HG03097 (cell line): ENCODE data around the gene HSP90AB1.
A peak's percentile ranks its signal among the peaks of the same experiment; 100 is the strongest.

Experiments
- ATAC-seq: cut with Tn5 transposase; IDR thresholded peaks from one replicate; pipeline ENCODE4 v1.9.1; 2021; ENCODE audit not compliant: unreplicated experiment, low FRiP score

The HSP90AB1 gene

DNA sequence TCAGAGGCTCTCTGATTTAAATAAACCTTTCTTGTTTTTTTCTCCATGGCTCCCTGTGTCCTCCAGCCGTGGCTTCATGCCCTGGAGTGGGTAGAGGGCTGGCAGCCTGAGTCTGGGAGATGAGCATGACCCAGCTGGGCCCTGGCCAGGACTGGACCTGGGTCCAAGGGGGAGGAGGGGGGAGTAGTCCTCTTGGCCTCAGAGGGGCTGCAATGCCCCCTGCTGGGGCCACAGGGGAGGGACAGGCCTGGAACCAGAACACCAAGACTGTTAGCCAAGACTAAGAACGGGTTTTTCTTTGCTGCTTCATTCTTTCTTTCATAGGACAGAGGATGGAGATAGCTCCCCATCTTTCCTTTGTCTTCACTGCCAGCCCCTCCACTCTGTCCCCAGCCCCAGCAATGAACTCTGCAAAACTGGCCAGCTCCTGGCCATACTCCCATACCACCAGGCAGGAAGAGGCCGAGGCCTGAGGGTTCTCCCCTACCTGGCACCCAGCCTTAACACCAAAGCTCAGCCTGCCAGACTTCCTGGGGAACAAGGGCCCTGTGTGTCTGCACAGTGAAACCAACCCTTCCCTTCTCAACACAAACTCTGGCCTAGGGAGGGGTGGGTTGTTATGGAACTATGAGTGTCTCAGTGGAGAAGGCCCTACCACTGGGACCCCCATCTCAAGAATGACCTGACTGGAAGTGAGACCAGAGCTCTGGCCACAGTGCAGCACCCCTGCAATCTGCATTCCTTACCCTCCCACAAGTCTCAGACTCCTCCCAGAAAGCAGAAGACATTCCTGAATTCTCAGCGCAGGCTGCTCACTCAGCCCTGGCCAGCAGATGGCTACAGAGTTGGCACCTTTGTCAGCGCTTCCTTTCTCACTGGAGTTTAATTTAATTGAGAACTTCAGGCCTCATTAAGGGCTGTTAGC is 12.5 kb upstream of the HSP90AB1 start:
- no peak for ATAC-seq

GRCh38 chr6:44235269-44235668 is 11.6 kb upstream of the HSP90AB1 start:
- no peak for ATAC-seq

DNA sequence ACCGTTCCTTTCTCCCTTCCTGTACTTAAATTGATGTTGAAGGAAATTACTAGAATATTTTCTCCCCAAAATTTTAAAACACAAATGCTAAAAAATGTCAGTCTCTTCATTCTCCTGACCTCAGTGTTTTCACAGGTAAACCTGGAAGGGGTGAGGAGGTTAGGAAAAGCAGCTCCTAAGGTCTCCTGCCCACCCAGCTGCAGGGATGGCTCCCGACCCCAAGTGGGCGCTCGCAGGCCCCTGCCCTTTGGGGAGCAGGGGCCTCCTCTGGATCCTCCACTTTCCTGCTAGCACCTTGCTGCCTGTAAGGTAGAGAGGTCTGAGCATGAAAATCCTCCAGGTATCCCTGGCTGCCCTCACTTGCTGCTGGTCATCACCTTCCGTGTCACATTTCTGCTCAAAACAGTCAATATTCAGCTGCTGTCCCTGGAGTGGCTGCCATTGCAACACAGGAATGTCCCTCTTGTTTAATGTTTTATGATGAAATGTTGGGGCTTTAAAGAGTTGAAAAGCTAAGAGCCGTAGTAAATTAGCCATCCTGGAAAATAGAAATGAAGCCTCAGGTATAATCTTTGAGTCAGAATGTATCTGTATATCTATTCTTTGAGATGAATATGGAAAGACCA is 10.9 kb upstream of the HSP90AB1 start:
- no peak for ATAC-seq

GRCh38 chr6:44237021-44237812 is 9.7 kb upstream of the HSP90AB1 start:
- ATAC-seq = peak; percentile 42

DNA sequence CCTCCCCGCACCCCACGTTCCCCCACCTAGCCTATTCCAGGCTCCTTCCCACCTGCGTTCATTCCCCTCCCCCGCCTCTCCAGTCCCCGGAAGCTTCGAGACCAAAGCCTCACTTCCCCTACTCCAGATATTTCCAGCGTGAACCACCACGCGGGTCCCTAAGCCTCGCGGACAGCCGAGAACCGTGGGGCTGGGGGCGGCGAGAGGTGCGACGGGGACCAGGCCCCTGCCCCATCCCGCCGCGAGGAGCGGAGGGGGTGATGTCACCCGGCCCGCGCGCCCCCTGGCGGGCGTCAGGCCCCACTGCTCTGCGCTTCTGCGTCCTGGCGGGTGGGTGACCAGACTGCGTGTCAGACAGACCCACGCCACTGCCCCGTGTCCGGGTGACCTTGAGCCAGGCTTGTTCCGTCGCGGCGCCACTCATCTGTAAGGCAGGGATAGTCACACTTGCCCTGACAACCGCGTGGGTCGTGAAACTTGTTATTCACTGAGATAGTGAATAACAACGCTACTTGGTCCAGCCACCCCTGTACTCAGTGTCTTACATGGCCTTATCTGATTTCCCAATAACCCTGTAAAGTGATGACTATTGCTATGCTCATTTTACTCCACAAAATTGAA is 9.0 kb upstream of the HSP90AB1 start:
- ATAC-seq = peak; percentile 68

- ATAC-seq = no peak
These were observed 8.1 kb upstream of the HSP90AB1 start for GRCh38 chr6:44238687-44239350.

GRCh38 chr6:44243345-44243744 is 3.6 kb upstream of the HSP90AB1 start:
- ATAC-seq = no peak

DNA sequence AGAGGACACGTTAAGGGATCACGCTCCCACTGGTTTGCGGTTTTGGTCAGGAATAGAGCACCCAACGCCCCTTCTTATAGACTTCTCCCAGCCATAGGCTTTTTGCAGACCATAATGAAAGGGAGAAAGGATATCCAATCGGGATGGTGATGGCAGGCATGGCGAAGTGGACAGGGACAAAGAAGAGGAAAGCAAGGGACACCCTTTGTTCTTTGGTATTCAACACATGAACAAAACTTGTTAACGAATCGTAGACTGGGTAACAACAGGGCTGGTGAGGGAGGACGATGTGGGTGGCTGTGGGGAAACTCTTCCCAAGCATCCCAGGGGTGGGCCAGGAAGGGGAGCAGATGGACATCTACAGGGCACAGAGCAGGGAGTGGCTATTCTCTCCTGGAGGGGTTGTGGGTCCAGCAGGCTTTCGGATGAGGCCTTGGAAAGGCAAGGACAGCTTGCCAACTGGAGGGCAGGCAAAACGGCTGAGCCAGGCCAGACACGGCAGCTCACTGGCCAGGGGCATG is 1.4 kb upstream of the HSP90AB1 start:
- no peak for ATAC-seq

GRCh38 chr6:44245912-44246662 is 814 bp upstream of the HSP90AB1 start:
- peak; percentile 42 for ATAC-seq

DNA sequence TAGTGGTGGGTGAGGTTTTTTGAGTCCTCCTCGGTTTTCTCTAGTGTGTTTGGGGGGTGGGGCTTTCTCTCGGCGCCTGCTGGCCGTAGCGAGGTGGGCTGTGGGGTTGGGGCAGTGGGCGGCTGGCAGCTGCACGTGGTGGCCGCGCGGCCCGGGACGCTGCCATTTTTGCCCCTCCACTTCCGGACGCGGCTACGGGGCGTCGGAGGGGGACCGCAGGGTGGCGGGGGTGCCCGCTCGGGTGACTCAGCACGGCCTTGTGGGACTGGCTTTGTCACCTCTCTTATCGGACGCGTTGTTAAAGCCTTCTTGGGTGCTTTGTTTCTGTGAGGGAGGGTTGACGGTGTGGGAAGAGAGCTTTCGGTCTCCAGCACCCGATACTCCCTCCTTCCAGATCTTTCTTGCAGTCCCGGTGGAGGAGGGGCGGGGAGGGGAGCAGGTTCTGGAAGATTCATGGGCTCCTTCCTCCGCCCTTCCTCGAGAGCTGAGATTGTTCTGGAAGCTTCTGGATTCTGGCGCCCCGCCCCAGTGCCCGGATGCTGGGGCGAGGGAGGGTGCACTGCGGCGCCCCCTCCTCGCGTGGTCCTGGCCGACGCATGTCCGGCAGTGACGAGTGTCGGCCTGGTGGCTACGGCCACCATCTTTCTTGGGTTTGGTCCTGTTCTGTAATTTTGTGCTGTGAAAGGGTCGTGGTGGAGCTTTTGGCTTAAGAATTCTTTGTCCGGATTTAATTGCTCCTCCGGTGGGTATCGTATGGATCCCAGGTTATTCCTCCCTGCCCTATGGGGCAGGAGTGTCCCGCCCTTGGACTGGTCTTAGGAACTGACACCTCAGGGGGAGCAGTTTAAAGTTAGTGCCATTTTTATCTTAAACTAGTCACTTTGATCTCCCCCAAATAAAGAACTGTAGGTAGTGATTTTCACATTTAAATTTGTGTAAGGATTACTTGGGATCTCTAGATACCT is 719 bp downstream of the HSP90AB1 start:
- ATAC-seq = peak; percentile 16

- ATAC-seq = no peak
These were observed 1.7 kb downstream of the HSP90AB1 start for GRCh38 chr6:44248579-44248978.

- no peak for ATAC-seq
These were observed 2.3 kb downstream of the HSP90AB1 start for GRCh38 chr6:44249082-44249748.

- no peak for ATAC-seq
These were observed 3.3 kb downstream of the HSP90AB1 start for GRCh38 chr6:44250067-44250717.

DNA sequence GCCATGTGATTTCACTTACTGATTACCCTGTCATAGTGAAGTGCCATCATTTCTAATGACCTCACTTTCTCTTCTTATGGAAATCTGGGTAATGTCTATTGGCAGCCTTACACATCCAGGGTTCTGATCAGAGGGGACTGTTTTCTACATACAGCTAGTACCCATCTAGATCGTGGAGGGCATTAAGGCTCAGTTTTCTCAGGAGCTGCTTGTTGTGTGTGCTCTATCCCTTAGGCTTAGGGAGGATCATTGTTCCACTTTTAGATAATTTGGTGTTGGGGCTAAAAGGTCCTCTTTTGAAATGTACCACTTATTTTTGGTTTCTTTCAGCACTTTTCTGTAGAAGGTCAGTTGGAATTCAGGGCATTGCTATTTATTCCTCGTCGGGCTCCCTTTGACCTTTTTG is 3.8 kb downstream of the HSP90AB1 start:
- ATAC-seq = no peak

DNA sequence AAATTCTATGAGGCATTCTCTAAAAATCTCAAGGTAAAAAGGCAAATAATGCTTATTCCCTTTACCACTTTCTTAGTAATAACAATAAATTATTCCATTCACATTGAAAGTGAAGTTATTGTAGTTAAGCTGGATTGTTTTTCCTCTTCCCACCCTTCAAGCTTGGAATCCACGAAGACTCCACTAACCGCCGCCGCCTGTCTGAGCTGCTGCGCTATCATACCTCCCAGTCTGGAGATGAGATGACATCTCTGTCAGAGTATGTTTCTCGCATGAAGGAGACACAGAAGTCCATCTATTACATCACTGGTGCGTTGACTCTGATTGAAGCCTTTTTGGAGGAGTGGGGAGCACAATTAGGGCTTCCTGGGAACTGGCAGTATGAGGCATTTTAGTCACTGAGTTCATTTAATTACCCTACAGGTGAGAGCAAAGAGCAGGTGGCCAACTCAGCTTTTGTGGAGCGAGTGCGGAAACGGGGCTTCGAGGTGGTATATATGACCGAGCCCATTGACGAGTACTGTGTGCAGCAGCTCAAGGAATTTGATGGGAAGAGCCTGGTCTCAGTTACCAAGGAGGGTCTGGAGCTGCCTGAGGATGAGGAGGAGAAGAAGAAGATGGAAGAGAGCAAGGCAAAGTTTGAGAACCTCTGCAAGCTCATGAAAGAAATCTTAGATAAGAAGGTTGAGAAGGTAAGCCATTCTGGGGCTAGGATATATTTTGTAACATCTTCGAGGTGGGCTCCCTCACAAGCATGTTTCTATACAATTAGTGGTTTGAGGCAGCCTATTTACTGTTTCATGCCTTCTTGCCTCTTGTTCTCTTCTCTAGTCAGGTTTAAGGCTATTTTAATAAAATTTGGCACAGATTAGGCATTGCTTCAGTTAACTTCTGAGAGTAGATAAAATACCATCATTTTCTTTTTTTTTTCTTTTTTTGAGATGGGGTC is 4.9 kb downstream of the HSP90AB1 start:
- ATAC-seq = no peak
